ENCODE results near the gene RPL7A. TPM values are rescaled to one million over a fixed set of nuclear protein-coding genes. Genes with fewer than 3 reads are reported as not detected.

Gene RPL7A
- total and polyA plus RNA-seq, 2 of the 13 experiments (the other 11 are each of a cell fraction or from before 2014, with no cell fraction given): 2,401 to 2,938 TPM

GRCh38 chr9:133359399-133360175, 11.6 kb downstream of the RPL7A start (continued):
- TF ChIP-seq ZHX1 (CRISPR knock-in tag; IDR thresholded peaks at IDR 0.05; ENCODE audit: low read depth) (no peak), HOXA9 (CRISPR knock-in tag; IDR thresholded peaks at IDR 0.05; ENCODE audit: borderline replicate concordance) (no peak), THAP11 (CRISPR knock-in tag; IDR thresholded peaks at IDR 0.05) (no peak), NAIF1 (CRISPR knock-in tag; IDR thresholded peaks at IDR 0.05; ENCODE audit: borderline replicate concordance) (no peak), ETV6 (CRISPR knock-in tag; conservative IDR thresholded peaks at IDR 0.05) (no peak), UBTF (CRISPR knock-in tag; IDR thresholded peaks at IDR 0.05) (no peak), SNAPC2 (CRISPR knock-in tag; IDR thresholded peaks at IDR 0.05) (no peak), TEF (CRISPR knock-in tag; IDR thresholded peaks at IDR 0.05) (no peak), FOXO4 (CRISPR knock-in tag; conservative IDR thresholded peaks at IDR 0.05) (no peak), RARG (CRISPR knock-in tag; IDR thresholded peaks at IDR 0.05; ENCODE audit: low read depth) (no peak), GABPA (IDR thresholded peaks at IDR 0.05; ENCODE audit: low read depth, low read length) (no peak), GABPA (CRISPR knock-in tag; IDR thresholded peaks at IDR 0.05; ENCODE audit: low read depth) (no peak), GATAD2A (CRISPR knock-in tag; IDR thresholded peaks at IDR 0.05) (no peak), ATAD3A (CRISPR knock-in tag; IDR thresholded peaks at IDR 0.05) (no peak), ZNF660 (CRISPR knock-in tag; IDR thresholded peaks at IDR 0.05; ENCODE audit: borderline replicate concordance, low read depth) (no peak), TARDBP (CRISPR knock-in tag; IDR thresholded peaks at IDR 0.05) (no peak), GMEB1 (CRISPR knock-in tag; IDR thresholded peaks at IDR 0.05; ENCODE audit: borderline replicate concordance) (no peak), KAT2B (IDR thresholded peaks at IDR 0.05; ENCODE audit: borderline replicate concordance, low read depth, low read length) (no peak), TOPORS (CRISPR knock-in tag; IDR thresholded peaks at IDR 0.05) (no peak), CHCHD3 (CRISPR knock-in tag; IDR thresholded peaks at IDR 0.05) (no peak), REPIN1 (CRISPR knock-in tag; IDR thresholded peaks at IDR 0.05; ENCODE audit: borderline replicate concordance, low read depth) (no peak), REL (CRISPR knock-in tag; conservative IDR thresholded peaks at IDR 0.05) (no peak)

All from HepG2 (cell line).